ENCODE data around the gene CD40. TPM values are rescaled to one million over a fixed set of nuclear protein-coding genes. Genes with fewer than 3 reads are reported as not detected.
"Not testable (repeated sequence)": the region's sequence is repeated elsewhere in the genome, so short reads cannot be mapped to it uniquely, and the experiment has no call there.

Gene CD40
- total RNA-seq, 1 donor from 2014 or later: 8.0 TPM

DNA sequence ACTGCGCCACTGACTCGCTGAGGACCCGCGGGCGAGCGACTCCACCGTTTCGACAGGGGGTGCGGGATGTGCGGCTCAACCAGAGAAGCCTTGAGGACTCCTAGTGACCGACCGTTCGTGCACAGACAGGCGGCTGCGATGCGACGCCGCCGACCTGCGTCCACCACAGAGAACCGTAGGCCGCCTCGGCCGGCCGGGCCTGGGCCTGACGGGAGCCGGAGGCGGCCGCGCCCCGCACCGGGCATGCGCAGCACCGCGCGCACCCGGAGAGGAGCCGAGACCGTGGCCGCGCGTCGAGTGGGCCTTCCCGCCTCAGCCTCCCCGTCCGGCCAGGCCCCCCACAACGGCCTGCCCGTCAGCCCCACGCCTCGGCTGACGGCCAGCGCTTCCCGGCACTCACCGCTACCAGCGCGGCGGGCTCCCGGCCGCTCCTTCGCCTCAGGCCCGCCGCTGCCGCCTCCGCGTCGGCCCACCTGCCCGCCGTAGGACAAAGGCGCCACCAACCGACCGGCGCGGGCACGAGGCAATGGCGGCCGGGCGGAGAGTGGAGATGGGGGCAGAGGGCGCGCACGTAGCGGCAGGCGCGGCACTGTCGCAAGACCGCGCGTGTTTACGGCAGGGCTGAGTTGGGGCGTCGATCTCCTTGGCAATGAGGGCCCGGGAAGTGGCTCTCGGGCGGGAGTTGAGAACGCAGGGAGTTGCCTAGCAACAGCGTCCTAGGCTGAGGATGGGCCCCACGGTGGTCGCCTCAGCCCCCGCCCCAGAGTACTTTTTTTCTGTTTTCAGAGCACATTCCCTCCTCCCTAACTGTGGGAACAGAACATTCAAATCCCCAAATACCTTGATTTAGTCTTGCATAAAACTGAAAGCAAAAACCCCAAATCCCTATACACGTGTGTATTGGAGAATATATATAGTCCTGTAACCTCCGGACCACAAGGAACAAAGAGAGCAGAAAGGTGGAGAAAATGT lies 28.4 kb upstream of the CD40 start, which contains the start of gene NCOA5:
Gene NCOA5, minus strand, starts transcription at position 546 of the 972 bp plus-strand sequence. CDS start 10,538 bp downstream, outside the sequence.
- peak; percentile 97 for ATAC-seq
- intact Hi-C loops (cut with DNase I): loop anchor here (5.0 to 10.0 kb wide), 2 partner anchors 62 to 265 kb away; partner anchors contain the start of genes SLC12A5 and TNNC2
- peak; percentile 97 for DNase-seq (ENCODE audit: missing footprints)

DNA sequence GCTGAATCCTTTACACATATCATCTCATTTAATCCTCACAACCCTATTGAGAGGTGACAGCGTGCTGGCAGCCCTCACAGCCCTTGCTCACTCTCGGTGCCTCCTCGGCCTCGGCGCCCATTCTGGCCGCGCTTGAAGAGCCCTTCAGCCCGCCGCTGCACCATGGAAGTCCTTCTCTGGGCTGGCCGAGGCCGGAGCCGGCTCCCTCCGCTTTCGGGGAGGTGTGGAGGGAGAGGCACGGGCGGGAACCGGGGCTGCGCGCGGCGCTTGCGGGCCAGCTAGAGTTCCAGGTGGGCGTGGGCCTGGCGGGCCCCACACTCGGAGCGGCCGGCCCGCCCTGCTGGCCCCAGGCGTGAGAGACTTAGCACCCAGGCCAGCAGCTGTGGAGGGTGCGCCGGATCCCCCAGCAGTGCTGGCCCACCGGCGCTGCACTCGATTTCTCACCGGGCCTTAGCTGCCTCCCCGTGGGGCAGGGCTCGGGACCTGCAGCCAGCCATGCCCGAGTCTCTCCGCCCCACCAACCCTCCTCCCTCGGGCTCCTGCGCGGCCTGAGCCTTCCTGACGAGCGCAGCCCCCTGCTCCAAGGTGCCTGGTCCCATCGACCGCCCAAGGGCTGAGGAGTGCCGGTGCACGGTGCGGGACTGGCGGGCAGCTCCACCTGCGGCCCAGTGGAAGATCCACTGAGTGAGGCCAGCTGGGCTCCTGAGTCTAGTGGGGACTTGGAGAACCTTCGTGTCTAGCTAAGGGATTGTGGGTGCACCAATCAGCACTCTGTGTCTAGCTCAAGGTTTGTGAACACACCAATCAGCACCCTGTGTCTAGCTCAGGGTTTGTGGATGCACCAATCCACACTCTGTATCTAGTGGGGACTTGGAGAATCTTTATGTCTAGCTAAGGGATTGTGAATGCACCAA lies 26.2 kb upstream of the CD40 start:
- DNase-seq (ENCODE audit: missing footprints); ATAC-seq; intact Hi-C loops (cut with DNase I): not testable (repeated sequence)

DNA sequence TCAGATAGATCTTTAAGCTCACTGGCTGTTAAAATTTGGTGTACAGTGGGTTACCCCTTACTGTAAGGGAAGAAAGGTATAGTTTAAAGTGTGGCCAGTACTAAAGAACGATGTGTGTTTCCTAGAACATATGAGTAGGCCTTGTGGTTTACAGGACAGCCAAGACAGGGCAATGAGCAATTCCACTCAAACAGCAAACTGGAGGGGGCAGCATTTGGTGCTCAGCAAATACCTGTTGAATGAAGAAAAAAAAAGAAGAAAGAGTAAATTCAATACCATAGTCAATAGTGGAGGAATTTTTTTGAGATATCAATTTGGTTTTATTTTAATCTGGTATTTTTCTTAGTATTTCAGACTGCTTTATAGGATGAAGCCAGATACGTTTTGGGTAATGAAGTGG lies 24.6 kb upstream of the CD40 start:
- intact Hi-C loops (cut with DNase I): no loop called here
- no peak for DNase-seq (ENCODE audit: missing footprints)
- ATAC-seq: no peak

DNA sequence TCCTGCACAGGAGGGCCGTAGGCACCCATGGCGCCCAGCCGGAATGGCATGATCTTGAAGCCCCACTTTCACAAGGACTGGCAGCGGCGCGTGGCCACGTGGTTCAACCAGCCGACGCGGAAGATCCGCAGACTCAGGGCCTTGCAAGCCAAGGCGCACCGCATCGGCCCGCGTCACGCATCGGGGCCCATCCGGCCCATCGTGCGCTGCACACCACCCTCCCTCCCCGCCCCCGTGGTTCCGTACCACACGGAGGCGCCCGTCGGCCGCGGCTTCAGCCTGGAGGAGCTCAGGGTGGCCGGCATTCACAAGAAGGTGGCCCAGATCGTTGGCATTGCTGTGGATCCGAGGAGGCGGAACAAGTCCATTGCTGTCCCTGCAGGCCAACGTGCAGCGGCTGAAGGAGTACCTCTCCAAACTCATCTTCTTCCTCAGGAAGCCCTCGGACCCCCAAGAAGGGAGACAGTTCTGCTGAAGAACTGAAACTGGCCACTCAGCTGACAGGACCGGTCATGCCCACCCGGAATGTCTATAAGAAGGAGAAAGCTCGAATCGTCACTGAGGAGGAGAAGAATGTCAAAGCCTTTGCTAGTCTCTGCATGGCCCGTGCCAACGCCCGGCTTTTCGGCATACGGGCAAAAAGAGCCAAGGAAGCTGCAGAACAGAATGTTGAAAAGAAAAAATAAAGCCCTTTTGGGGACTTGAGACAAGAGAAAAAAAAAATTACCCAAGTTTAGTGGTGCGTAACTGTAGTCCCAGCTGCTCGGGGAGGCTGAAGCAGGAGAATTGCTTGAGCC lies 18.4 kb upstream of the CD40 start:
- DNase-seq (ENCODE audit: missing footprints): no peak
- ATAC-seq: no peak
- intact Hi-C loops (cut with DNase I): no loop called here

DNA sequence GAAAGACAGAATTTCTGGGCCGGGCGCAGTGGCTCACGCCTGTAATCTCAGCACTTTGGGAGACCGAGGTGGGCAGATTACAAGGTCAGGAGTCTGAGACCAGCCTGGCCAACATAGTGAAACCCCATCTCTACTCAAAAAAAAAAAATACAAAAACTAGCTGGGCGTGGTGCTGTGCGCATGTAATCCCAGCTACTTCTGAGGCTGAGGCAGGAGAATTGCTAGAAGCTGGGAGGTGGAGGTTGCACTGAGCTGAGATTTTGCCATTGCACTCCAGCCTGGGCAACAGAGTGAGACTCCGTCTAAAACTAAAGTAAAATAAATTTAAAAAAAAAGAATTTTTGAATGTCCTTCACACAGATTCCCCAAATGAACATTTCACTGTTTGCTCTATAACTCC lies 17.7 kb upstream of the CD40 start:
- intact Hi-C loops (cut with DNase I); DNase-seq (ENCODE audit: missing footprints): not testable (repeated sequence)

DNA sequence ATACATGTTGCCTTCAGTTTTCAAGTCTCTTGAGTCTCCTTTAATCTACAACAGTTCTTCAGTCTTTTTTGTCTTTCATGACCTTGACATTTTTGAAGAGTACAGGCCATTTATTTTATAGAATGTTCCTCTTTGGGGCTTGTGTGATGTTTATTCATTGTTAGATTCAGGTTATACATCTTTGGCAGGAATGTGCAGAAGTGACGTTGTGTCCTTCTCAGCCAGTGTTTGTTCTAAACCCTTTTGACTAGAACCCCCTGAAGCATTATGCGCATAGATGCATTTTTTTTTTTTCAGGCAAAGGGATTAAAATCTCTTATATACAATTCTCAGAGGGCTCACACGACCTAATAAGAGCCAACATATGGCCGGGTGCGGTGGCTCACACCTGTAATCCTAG lies 17.1 kb upstream of the CD40 start:
- DNase-seq (ENCODE audit: missing footprints) (no peak), ATAC-seq (no peak)
- intact Hi-C loops (cut with DNase I): no loop called here

More for the DNA sequence above, 17.7 kb upstream of the CD40 start:
- ATAC-seq: not testable (repeated sequence)

DNA sequence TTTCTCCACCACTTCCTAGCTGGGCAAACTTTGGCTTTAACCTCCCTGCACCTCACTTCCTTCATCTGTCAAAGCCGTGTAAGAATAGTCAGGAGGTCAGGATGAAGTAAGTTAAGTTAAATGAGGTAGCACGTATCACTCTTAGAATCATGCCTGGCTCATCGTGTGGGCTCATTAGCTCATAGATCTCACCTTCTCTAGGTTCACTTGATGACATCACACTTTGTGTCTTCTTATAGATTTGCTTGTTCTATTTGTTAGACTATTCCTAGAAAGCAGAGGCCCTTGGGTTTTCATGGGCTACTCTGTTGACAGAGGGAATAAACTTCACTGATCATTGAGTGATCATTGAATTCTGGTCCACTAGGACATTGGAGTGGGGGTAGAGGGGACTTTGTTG lies 16.2 kb upstream of the CD40 start:
- ATAC-seq: no peak
- no peak for DNase-seq (ENCODE audit: missing footprints)
- intact Hi-C loops (cut with DNase I): no loop called here

DNA sequence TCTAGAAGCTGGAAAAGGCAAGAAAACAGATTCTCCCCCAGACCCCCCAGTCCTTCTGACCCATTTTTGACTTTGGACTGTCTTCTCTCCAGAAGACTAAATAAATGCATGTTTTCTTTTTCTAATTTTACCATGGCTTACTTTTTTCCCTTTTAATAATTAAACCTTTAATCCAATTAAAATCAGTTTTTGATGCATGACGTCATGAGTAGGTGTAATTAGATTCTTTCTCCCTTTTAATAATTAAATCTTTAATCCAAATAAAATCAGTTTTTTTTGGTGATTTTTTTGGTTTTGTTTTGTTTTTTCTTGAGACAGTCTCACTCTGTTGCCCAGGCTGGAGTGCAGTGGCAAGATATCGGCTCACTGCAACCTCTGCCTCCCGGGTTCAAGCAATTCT lies 15.2 kb upstream of the CD40 start:
- intact Hi-C loops (cut with DNase I): no loop called here
- DNase-seq (ENCODE audit: missing footprints): no peak
- no peak for ATAC-seq

DNA sequence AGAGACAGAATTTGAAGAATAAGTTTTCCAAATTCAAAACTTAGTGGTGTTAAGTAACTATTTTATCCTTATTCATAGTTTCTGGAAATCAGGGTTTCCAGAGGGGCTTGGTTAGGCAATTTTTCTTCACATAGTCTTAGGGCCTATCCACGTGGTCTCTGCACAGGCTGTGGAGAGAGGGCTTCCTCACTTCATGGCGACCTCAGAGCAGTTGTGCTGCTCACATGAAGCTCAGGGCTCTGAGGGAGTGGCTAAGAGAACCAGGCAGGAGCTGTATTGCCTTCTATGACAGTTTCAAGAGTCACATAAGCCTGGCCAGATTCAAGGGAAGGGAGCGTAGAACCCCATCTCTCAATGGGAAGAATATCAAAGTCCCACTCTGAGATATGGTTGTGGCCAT lies 13.9 kb upstream of the CD40 start:
- intact Hi-C loops (cut with DNase I): no loop called here
- no peak for ATAC-seq

DNA sequence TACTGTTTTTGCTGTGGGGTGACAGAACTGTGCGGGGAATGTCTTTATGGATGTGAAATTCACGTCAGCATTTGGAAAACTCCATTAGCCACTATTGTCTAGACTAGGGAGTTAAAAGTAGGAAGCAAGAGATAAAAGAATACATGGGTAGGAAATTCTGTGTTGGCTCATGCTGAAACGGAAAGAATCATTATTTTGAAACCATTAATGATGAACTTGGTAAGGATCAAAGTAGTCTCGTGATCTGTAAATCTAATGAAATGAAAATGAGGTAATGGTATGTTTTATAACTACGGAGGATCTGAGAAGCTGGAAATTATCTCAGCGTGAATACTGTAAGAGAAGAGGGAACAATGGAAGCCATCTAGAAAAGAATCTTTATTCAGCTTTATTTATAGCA lies 11.1 kb upstream of the CD40 start:
- ATAC-seq: no peak
- DNase-seq (ENCODE audit: missing footprints): no peak
- intact Hi-C loops (cut with DNase I): no loop called here

More for the DNA sequence above, 13.9 kb upstream of the CD40 start:
- DNase-seq (ENCODE audit: missing footprints): no peak

DNA sequence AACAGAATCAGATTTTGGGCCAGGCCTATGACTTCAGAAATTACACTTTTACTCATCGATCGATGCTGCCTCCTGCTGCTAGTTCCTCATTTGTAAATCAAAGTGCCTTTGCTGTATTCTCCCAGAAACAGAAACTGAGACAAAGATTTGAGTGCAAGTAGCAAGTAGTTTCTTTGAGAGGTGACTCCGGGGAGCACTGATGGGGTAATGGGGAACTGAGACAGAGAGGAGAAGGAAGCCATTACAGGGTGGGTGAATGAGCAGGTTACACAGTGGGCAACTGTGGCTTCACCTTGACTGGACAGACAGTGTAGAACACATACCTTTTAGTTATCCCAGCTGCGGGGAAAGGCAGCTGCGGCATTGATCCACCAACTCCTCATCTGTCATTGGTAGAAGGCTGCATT lies 9.7 kb upstream of the CD40 start:
- ATAC-seq (no peak), DNase-seq (ENCODE audit: missing footprints) (no peak)
- intact Hi-C loops (cut with DNase I): no loop called here

DNA sequence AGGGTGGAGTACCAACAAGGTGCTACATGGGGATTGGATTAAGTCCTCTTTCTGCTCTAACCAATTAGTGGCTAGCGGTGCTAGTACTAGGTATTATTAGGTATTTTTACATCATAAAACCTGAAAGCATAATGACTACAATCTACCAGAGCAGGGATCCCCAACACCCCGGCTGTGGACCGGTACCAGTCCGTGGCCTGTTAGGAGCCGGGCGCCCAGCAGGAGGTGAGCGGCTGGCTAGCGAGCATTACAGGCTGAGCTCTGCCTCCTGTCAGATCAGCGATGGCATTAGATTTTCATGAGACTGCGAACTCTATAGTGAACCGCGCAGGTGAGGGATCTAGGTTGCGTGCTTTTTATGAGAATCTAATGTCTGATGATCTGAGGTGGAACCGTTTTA lies 9.1 kb upstream of the CD40 start:
- no peak for DNase-seq (ENCODE audit: missing footprints)
- intact Hi-C loops (cut with DNase I): no loop called here
- no peak for ATAC-seq

DNA sequence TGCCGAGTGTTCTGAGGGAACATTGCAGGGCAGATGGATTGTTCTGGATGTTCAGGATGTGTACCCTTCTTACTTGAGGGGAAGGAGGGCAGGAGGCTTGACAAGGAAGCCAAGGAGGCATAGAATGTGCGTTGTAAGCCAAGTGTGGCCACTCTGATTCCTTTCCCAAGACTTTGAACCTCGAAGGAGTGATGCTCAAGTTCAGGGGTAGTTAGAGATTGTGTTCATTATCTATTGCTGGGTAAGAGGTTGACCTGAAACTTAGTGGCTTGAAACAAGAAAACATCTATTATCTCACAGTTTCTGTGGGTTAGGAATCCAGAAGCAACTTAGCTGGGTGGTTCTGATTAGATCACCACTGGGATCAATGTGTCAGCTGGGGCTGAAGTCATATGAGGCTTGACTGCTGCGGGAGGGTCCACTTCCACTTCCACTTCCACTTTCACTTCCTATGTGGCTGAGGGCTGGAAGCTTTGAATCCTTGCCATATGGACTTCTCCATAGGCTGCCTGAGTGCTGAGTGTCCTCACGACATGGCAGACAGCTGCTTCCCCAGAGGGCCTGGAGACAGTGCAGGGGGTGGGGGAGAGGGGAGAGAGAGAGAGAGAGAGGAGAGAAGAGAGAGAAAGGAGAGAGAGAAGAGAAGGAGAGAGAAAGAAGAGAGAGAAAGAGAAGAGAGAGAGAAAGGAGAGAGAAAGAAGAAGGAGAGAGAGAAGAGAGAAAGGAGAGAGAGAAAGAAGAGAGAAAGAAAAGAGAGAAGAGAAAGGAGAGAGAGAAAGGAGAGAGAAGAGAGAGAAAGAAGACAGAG lies 6.9 kb upstream of the CD40 start:
- no peak for DNase-seq (ENCODE audit: missing footprints)
- ATAC-seq: peak; percentile 83
- intact Hi-C loops (cut with DNase I): no loop called here

DNA sequence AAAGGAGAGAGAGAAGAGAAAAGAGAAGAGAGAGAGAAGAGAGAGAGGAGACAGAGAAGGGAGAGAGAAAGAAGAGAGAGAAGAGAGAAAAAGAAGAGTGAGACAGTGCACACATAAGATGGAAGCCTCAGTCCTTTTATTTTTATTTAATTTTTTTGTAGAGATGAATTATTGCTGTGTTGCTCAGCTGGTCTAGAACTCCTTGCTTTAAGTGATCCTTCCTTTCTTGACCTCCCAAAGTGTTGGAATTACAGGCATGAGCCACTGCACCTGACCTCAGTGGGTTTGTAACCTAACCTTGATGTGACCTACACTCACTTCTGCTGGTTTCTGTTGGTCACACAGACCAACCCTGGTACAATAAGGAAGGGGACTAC lies 6.3 kb upstream of the CD40 start:
- DNase-seq (ENCODE audit: missing footprints): no peak
- intact Hi-C loops (cut with DNase I): no loop called here
- ATAC-seq: no peak

DNA sequence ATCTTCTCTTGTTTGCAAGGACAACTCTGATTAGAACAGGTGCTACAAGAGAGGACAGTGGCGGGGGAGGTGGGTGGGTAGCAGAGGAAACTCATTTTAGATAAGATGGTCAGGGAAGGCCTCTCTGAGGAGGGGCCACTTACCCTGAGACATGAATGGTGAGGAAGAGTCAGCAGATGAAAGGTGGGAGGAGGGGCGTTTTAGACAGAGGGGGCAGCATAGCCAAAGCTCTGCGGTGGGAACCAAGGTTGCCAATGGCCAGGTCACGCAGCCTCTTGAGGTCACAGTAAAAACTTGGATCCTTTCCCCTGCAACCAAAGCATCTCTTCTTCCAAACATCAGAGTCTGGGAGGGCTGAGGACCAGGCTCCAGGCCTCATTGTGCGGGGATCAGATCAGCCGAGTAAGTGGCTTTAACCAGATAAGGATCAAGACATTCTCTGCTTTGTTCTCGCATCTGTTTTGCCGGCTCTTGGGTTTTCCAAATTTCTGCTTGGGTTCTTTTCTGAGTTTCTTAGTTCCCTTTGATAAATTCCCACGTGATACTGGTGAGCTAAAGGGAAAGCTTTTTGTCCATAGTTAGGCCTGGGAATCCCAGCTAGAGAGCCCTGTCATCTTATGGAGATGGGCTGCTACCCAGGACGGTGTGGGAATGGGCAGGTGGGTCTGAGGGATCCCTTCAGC lies 5.5 kb upstream of the CD40 start:
- intact Hi-C loops (cut with DNase I): no loop called here
- ATAC-seq: no peak
- no peak for DNase-seq (ENCODE audit: missing footprints)

DNA sequence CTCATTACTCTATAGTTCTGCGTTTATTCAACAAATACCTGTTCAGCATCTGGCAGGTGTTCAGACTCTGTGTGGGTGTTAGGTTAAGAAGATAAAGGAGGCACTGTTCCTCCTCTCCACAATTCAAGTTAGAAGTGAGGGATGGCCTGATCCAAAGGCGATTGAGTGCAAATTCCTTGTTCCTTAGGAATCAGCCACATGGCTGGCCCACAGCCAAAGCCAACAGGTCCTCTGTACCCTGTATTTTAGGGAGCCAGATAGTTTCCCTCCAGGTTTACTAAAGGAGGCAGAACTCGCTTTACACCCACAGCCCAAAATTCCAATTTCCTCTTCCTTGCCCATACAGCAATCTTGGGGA lies 5.0 kb upstream of the CD40 start:
- DNase-seq (ENCODE audit: missing footprints): no peak
- intact Hi-C loops (cut with DNase I): no loop called here
- ATAC-seq: no peak

DNA sequence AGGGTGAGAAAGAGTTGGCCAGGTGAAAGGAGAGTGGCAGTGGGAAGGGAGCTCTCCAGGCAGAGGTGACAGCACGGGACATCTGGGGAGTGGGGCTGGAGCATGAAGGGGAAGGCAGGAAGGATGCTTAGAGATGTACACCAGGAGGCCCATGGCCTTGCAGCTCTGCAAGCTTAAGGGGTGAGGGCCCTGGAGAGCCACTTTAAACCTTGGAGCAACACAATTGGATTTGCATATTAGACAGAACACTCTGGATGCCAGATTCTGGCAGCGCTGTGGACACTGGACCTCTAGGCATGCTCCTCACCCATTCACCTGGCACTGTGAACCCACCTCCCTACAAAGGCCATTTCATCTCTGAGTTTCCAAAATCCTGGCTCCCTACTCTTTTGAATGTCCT lies 3.7 kb upstream of the CD40 start:
- intact Hi-C loops (cut with DNase I): no loop called here
- no peak for DNase-seq (ENCODE audit: missing footprints)
- ATAC-seq: no peak

Measured in Right ventricle myocardium inferior (tissue), 1 donor.